Raji (cell line): ENCODE measurements around the gene ATP8A1.

Source experiments
- POLR2A ChIP-seq: IDR thresholded peaks from 2 replicates; pipeline ENCODE4 v1.6.1; 2011; ENCODE audit warnings: low read depth, low read length, control low read depth; ENCODE audit not compliant: insufficient read depth

ATP8A1 gene

DNA sequence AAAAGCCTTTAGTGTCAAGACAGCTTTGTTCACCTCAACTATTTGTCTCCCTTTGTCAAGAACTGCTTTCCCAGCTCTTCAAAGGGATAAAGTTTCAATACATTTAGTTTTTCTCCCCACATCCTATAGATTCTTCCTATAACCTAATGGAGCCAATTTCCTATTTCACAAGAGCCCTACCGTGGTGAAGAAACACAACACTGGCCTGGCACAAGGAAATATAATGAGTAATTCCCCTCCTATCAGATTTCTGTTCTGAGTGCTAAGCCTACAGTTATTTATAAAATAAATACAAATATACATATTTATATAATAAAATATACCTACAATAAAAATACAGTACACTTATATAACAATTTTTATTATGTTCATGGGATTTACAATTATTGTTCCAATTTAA is 169.7 kb downstream of the ATP8A1 start:
- no peak for TF ChIP-seq POLR2A

GRCh38 chr4:42484630-42485029 is 172.3 kb downstream of the ATP8A1 start:
- TF ChIP-seq POLR2A: no peak

GRCh38 chr4:42483426-42484379 is 173.2 kb downstream of the ATP8A1 start:
- no peak for TF ChIP-seq POLR2A

DNA sequence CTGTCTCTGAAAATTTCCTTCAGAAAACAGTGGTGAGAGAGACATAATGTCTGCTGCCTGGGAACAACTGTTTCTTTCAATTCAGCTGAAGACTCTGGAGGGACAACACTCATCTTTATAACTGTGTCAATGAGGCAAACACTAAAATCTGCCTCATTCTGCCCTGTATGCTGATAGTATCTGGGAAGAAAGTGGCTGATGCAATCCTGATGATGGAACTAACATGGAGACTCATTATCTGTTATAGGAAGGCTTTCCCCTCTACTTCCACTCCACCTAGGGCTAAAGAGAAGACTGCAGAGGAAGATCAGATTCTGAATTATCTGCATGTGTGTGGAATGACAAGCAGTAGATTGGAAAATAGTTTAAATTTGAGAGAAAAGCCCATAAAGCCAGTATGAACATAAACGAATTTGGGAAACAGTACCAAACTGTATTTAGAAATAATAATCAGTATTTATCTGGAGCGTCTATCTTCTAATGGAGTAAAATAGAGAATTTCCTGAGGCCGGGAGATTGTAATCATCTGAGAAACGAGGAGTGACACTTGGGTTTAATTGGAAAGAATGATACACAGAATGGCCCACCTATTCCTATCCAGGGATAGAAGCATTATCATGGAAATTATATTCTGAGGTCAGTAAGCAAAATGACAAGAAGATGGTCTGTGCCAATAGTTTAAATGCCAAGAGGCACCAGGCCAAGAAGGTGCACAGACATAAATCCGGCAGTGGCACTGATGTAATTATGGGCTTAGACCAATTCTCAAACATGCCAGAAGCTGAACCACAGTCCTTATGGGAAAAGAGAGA is 174.2 kb downstream of the ATP8A1 start:
- no peak for TF ChIP-seq POLR2A

DNA sequence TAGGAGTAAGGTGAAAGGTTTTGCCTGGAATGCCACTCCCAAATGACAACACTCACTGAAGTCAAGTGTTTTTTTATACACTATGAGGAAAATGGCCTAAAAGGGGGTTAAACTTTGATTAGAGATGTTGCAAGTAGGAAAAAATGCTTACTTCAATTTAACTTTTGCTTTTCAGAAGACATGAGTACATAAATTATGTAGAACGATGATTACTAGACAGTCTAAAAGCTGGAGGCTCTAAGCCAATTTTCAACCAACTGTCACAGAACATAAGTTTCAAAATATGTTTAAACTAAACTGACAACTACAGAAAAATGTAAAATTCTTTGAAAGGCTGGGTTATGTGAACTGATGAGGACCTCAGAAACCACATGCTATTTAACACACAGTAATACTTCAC is 176.2 kb downstream of the ATP8A1 start:
- TF ChIP-seq POLR2A: no peak

- TF ChIP-seq POLR2A: no peak
Observed at GRCh38 chr4:42480281-42480680, 176.6 kb downstream of the ATP8A1 start.

- TF ChIP-seq POLR2A: no peak
Observed at GRCh38 chr4:42478946-42479345, 178.0 kb downstream of the ATP8A1 start.

- TF ChIP-seq POLR2A: no peak
Observed at GRCh38 chr4:42478509-42478908, 178.4 kb downstream of the ATP8A1 start.

DNA sequence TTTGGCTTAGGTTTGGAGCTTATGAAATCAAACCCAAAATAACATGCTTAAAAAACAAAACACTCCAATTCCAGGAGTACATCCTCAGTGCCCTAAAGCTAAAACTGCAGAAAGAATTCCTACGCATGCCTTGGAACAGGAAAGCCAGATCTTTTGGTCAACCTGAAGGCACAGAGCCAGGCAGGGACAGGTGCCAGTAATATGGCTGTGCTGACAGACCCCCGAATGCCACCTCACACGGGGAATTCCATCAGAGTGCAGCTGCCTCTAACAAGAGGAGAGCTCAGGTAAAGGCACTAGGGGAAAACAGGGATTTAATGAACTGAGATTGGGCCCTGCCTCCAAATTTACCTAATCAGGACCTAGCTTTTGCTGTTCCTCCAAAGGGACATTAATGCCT is 182.5 kb downstream of the ATP8A1 start:
- TF ChIP-seq POLR2A: no peak

DNA sequence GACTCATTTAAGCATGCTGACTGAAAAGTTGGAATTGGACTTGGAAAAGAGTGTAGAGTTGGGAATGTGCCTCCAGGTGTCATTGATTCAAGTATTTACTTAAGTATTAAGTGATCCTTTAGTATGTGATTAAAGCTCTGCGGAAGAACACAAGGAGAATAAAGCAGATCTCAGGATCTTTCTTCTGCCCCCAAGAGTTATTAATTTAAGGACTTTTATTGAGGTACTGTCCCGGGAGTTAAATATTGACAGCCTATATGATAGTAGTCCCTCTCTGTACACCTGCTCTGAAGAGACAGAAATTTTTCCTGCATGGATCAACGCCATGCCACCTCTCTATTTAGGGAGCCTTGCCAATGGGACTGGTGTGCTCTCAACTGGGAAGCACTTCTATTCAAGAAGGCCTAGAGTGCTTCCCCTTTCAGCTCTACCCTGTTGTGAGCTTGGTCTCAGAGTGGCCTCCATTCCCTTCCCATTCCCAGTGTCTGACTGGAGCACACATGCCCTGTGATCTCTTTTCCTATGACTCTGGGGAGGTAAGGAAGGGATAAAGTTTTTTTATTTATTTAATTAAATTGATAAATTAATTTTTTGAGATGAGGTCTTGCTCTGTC is 183.7 kb downstream of the ATP8A1 start:
- no peak for TF ChIP-seq POLR2A

DNA sequence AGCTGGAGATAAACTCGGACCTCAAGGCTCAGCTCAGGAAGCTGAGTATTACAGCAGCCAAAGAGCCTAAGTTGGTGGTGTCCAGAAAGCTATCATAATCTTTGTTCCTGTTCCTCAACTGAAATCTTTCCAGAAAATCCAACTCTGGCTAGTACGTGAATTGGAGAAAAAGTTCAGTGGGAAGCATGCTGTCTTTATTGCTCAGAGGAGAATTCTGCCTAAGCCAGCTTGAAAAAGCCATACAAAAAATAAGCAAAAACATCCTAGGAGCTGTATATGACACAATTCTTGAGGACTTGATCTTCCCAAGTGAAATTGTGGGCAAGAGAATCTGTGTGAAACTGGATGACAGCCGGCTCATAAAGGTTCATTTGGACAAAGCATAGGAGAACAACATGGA is 185.0 kb downstream of the ATP8A1 start:
- no peak for TF ChIP-seq POLR2A

DNA sequence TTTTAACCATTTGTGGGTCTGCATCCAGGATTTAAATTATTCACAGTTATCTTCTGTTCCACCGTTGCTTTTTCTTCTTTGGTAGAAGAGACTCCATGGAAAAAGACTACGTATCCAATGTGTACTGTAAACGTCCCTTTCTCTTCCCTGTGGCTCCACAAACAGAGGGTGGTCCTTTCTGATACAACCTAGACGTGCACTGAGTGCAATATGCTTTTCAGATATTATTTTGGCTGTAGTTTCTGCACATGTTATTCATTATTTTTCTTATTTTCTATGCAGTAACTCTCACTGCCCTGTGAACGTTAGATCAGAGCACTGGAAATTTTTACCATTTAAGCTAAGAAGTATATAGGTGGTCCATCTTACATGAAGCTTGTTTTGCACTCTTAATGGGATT is 186.9 kb downstream of the ATP8A1 start:
- no peak for TF ChIP-seq POLR2A

GRCh38 chr4:42466273-42466844 is 190.5 kb downstream of the ATP8A1 start:
- TF ChIP-seq POLR2A: no peak

DNA sequence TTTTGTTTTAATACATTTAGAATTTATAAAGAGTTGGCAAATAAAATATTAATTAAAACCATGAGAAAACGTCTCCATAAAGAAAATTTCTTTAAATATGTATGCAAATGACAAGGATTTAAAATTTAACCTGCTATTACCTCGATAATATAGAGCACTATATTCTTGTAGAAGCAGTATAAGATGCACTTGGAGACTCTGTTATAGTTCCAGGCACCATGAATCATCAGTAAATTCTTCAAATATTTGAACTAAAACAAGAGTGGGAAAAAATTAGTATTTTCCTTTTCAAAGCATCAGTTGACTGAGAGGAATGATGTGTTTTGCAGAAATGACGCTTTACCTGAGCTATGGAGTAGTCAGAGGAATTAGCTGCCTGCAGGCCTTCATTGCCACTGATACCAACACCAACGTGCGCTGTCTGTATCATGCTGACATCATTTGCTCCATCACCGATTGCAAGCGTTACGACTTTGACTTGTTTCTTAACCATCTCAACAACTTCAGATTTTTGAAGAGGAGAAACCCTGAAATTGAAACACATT is 192.3 kb downstream of the ATP8A1 start:
- TF ChIP-seq POLR2A: no peak

GRCh38 chr4:42460043-42460442 is 196.9 kb downstream of the ATP8A1 start:
- TF ChIP-seq POLR2A: no peak

- no peak for TF ChIP-seq POLR2A
Observed at GRCh38 chr4:42458657-42459056, 198.2 kb downstream of the ATP8A1 start.
